Measurements from ENCODE around the gene SLF1. TPM values are rescaled to one million over a fixed set of nuclear protein-coding genes. Genes with fewer than 3 reads are reported as not detected.

SLF1 gene
- total RNA-seq, 4 donors from 2014 or later, result 2.5 to 3.8 (median 3.1) TPM

DNA sequence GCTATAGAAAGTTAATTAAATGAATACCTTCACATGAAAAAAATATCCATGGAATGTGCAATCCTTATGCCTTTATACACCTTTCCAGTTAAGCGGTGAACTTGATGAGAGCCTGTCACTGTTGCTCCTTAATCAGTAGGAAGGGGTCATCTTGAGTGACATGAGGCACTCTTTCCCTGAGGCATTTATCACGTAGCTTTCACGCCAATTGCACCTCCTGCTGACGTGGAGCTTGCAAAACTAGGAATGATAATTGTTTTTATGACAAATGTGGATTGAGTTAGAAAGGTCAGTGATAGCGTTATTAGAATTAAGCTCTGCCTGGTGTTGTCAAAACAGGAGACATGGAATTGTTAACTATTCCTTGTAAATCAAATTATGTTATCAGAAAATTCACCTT, 79.7 kb downstream of the SLF1 start:
- Histone ChIP-seq H3K36me3 (peaks cover 0 to 5% (median 2%) of the 10 kb centered on the region in 4 donors), H3K27me3 (no peaks in the 10 kb centered on the region), H3K9me3 (no peaks in the 10 kb centered on the region), H3K27ac (replicated peaks in 1 of 4) (no peak overlapping the region), H3K4me1 (no peaks in the 10 kb centered on the region), H3K4me3 (no peak overlapping the region)
- 89% methylated on average over 5 of the region's 5 CpGs for WGBS
- no peak for DNase-seq (ENCODE audit: extremely low spot score)
- intact Hi-C loops (cut with DNase I), result no loop called here
- TF ChIP-seq EP300 (IDR thresholded peaks at IDR 0.05) (no peak), POLR2A (IDR thresholded peaks at IDR 0.05; ENCODE audit: low read depth) (no peak), POLR2AphosphoS5 (IDR thresholded peaks at IDR 0.05) (no peak)
- TF ChIP-seq, protein P1, sequence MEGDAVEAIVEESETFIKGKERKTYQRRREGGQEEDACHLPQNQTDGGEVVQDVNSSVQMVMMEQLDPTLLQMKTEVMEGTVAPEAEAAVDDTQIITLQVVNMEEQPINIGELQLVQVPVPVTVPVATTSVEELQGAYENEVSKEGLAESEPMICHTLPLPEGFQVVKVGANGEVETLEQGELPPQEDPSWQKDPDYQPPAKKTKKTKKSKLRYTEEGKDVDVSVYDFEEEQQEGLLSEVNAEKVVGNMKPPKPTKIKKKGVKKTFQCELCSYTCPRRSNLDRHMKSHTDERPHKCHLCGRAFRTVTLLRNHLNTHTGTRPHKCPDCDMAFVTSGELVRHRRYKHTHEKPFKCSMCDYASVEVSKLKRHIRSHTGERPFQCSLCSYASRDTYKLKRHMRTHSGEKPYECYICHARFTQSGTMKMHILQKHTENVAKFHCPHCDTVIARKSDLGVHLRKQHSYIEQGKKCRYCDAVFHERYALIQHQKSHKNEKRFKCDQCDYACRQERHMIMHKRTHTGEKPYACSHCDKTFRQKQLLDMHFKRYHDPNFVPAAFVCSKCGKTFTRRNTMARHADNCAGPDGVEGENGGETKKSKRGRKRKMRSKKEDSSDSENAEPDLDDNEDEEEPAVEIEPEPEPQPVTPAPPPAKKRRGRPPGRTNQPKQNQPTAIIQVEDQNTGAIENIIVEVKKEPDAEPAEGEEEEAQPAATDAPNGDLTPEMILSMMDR (IDR thresholded peaks at IDR 0.05), result no peak

DNA sequence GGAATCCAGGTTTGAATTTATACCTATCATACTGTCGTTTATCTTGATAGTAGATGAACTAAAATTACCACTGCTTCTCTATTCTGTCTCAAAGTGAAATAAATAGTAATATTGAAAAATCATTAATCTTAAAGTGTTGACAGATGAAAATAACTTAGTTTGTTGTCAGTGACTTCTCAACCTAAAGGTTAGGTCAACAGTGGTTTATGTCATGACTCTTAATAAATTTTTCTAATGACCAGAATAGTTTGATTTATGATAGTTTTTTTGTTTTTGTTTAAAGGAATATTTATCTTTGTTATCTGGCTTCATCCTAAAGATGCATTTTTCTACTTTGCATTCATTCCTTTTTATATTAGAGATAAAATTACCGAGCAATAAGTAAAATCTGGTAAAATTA, 81.1 kb downstream of the SLF1 start:
- H3K9me3 ChIP-seq, result no peaks in the 10 kb centered on the region
- no peaks in the 10 kb centered on the region for H3K27me3 ChIP-seq
- 91% methylated on average over 2 of the region's 2 CpGs for WGBS
- intact Hi-C loops (cut with DNase I), result no loop called here
- no peak overlapping the region for H3K27ac ChIP-seq (replicated peaks in 1 of 4)
- H3K36me3 ChIP-seq, result peaks cover 0 to 6% (median 3%) of the 10 kb centered on the region in 4 donors
- TF ChIP-seq EP300 (IDR thresholded peaks at IDR 0.05) (no peak), POLR2A (IDR thresholded peaks at IDR 0.05; ENCODE audit: low read depth) (no peak), POLR2AphosphoS5 (IDR thresholded peaks at IDR 0.05) (no peak)
- TF ChIP-seq, protein P1 (IDR thresholded peaks at IDR 0.05), result no peak
- no peaks in the 10 kb centered on the region for H3K4me1 ChIP-seq
- no peak for DNase-seq (ENCODE audit: extremely low spot score)
- no peak overlapping the region for H3K4me3 ChIP-seq

DNA sequence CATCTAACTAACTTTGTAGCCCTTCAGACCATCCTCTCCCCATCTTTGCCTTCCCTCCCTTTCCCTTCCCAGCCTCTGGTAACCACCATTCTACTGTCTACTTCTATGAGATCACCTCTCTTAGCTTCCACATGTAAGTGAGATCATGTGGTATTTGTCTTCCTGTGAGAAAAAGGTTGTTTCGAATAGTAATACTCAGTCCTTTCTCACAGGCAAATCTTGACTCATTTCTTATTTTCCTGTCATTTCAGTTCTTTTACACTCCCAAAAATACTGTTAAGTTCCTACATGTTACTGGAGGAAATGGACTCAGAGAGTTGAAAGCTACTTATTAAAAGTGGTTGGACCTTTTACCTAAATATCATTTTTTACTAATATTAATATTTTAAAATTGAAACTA, 82.1 kb downstream of the SLF1 start:
- DNase-seq (ENCODE audit: extremely low spot score), result no peak
- Histone ChIP-seq H3K4me3 (no peak overlapping the region), H3K9me3 (no peaks in the 10 kb centered on the region), H3K27me3 (no peaks in the 10 kb centered on the region), H3K27ac (replicated peaks in 1 of 4) (no peak overlapping the region), H3K36me3 (peaks cover 0 to 6% (median 0%) of the 10 kb centered on the region in 4 donors), H3K4me1 (no peaks in the 10 kb centered on the region)
- intact Hi-C loops (cut with DNase I), result no loop called here
- TF ChIP-seq EP300 (IDR thresholded peaks at IDR 0.05) (no peak), POLR2AphosphoS5 (IDR thresholded peaks at IDR 0.05) (no peak), POLR2A (IDR thresholded peaks at IDR 0.05; ENCODE audit: low read depth) (no peak)
- TF ChIP-seq, protein P1 (IDR thresholded peaks at IDR 0.05), result no peak
- WGBS, result 95% methylated on average over 1 of the region's 1 CpG

DNA sequence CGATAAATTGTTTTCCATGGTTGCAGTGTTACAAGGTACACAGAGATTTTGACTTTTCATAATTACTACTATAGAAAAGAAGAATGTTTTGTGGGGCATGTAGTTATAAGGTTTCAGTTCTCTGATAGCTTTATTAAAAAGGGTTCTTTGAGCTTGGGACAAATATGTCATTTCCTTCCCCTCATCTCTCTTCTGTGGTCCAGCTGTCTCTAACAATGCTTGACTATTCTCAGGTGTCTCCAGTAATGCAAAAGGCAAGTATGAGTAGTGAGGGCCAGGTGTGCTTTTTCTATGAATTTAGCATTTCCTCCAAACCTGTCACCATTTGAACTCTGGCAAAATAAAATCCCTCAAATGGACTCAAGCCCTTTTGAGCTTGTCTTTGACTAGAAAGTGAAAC, 84.3 kb downstream of the SLF1 start:
- Histone ChIP-seq H3K27ac (replicated peaks in 1 of 4) (no peak overlapping the region), H3K4me1 (no peaks in the 10 kb centered on the region), H3K36me3 (peaks cover 0 to 6% (median 2%) of the 10 kb centered on the region in 4 donors), H3K9me3 (no peaks in the 10 kb centered on the region), H3K27me3 (no peaks in the 10 kb centered on the region), H3K4me3 (no peak overlapping the region)
- intact Hi-C loops (cut with DNase I), result no loop called here
- no peak for DNase-seq (ENCODE audit: extremely low spot score)
- 94% methylated on average over 1 of the region's 1 CpG for WGBS
- TF ChIP-seq POLR2AphosphoS5 (IDR thresholded peaks at IDR 0.05), result no peak
- TF ChIP-seq, protein P1 (IDR thresholded peaks at IDR 0.05), result no peak
- no peak for TF ChIP-seq POLR2A (IDR thresholded peaks at IDR 0.05; ENCODE audit: low read depth)
- TF ChIP-seq EP300 (IDR thresholded peaks at IDR 0.05), result no peak

DNA sequence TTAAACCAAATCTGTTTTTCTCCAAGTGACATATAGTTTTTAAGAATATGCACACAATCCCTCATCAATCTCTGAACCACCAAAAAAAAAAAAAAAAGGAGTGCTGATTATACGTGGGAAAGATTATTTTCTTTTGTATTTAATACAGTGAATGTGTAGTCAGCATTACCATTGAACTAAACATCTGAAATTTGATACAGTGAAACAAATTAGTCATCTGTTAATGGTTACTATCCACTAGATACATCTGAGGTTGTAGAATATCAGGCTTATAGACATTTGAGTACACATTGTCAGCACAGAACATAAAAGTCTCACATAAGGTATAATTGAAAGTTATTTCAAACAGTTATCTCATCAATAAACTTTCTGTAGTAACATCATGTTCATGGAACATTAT, 87.0 kb downstream of the SLF1 start:
- Histone ChIP-seq H3K36me3 (peaks cover 0 to 15% (median 6%) of the 10 kb centered on the region in 4 donors), H3K27me3 (no peaks in the 10 kb centered on the region), H3K27ac (replicated peaks in 1 of 4) (no peak overlapping the region), H3K4me1 (no peaks in the 10 kb centered on the region), H3K9me3 (no peaks in the 10 kb centered on the region), H3K4me3 (no peak overlapping the region)
- TF ChIP-seq EP300 (IDR thresholded peaks at IDR 0.05) (no peak), POLR2A (IDR thresholded peaks at IDR 0.05; ENCODE audit: low read depth) (no peak), POLR2AphosphoS5 (IDR thresholded peaks at IDR 0.05) (no peak)
- TF ChIP-seq, protein P1 (IDR thresholded peaks at IDR 0.05), result no peak
- no peak for DNase-seq (ENCODE audit: extremely low spot score)
- WGBS, result 76% methylated on average over 1 of the region's 1 CpG
- intact Hi-C loops (cut with DNase I), result no loop called here

Data from esophagus muscularis mucosa (tissue), 4 donors.